Small intestine (tissue), 7 donors: Measurements from ENCODE around the gene EGFL7. TPM values are rescaled to one million over a fixed set of nuclear protein-coding genes. Genes with fewer than 3 reads are reported as not detected.

Experiments
- DNase-seq, 2 donors: peaks; one replicate each; pipeline versions ENCODE4 v3.0.0 to v3.0.0-alpha.2; 2013
- FAIRE-seq: peaks from 2 replicates; lab custom pipeline; 2012; peaks lifted over from hg19 to GRCh38; lab: Jason Lieb, UNC
- H3K27ac ChIP-seq, 3 donors: one replicate each; pipeline ENCODE4 v1.5.1; 2013; ENCODE audit warnings: low read length in 2 of 3, mild to moderate bottlenecking in 2 of 3, control low read depth in 1 of 3, inconsistent platforms in 1 of 3, low read depth in 1 of 3, moderate library complexity in 1 of 3
- H3K27me3 ChIP-seq, 3 donors: one replicate each; pipeline ENCODE4 v1.6.1; 2013; ENCODE audit warnings: low read length in 3 of 3, inconsistent platforms in 1 of 3; ENCODE audit not compliant: control insufficient read depth in 3 of 3, insufficient read depth in 3 of 3
- H3K36me3 ChIP-seq, 3 donors: one replicate each; pipeline ENCODE4 v1.6.1; 2013; ENCODE audit warnings: low read length in 3 of 3, inconsistent platforms in 1 of 3, low read depth in 1 of 3, mild to moderate bottlenecking in 1 of 3, moderate library complexity in 1 of 3; ENCODE audit not compliant: control insufficient read depth in 3 of 3, insufficient read depth in 2 of 3
- H3K4me1 ChIP-seq, 3 donors: one replicate each; pipeline ENCODE4 v1.6.1; 2013; ENCODE audit warnings: low read length in 2 of 3, inconsistent platforms in 1 of 3, low read depth in 1 of 3, mild to moderate bottlenecking in 1 of 3, moderate library complexity in 1 of 3; ENCODE audit not compliant: control insufficient read depth in 3 of 3, insufficient read depth in 2 of 3
- H3K4me3 ChIP-seq, 3 donors: one replicate each; pipeline ENCODE4 v1.5.1; 2013; ENCODE audit warnings: low read length in 3 of 3, control low read depth in 1 of 3, inconsistent platforms in 1 of 3, low read depth in 1 of 3, mild to moderate bottlenecking in 1 of 3, moderate library complexity in 1 of 3
- H3K9me3 ChIP-seq, 2 donors: one replicate each; pipeline ENCODE4 v1.6.1; 2013; ENCODE audit warnings: low read depth in 1 of 2, low read length in 1 of 2; ENCODE audit not compliant: control insufficient read depth in 2 of 2, insufficient read depth in 1 of 2
- WGBS, 3 donors: extraction: QIAGEN DNeasy Blood & Tissue Kit; methylation state at CpG; one replicate each; pipeline ENCODE4 v1.1.7; 2013; 5-methylcytosine and 5-hydroxymethylcytosine counted together
- polyA plus RNA-seq, 4 donors: library from polyadenylated mRNA; stranded (reverse) in 3 of 4; unstranded in 1 of 4; fragments of 200-250 nt in 3 of 4; fragments of 120-200 nt in 1 of 4; gene quantifications; one replicate each; pipeline versions ENCODE4 v1.2.1 to v1.2.3, GENCODE V29; 2013
- donor health status: healthy with polysubstance abuse.
- donor health status: control.
- donor health status: control.
- donor health status: Bipolar disorder and iron deficiency.
- donor health status: healthy.

EGFL7 gene
- polyA plus RNA-seq, 4 donors, result 15.4 to 114 (median 34.6) TPM

DNA sequence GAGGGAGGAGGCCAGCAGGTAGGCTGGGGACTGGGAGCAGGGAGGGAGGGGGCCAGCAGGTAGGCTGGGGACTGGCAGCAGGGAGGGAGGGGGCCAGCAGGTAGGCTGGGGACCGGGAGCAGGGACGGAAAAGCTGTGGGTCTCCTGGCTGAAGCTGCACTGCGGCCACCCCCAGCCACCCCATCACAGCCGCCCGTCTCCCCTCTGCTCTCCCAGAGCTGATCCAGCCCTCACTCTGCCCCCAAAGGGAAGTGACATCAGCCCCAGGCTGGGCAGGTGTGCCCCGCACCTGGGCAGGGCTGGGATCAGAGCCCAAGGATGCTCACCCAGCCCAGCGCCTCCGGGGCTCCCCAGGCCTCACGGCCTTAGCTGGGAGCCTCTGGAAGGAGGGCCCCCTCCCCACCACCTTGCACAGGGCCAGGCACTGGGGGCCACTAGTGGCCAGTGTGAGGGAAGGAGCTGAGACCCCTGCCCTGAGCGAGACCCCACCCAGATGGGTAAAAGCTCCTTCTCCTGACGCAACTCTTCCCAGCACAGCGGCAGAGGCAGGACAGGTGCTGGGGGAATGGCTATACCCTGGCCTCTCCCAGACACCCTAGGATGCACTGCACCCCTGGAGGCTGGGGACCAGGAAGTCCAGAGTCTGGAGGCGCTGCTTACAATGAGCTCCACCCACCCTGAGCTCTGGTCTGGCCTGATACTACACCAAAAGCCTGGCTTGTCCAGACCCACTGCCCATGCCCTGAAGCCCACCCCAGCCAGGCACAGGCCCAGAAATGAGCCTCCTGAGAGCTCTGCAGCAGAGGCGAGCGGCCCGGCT lies 13.0 kb downstream of the EGFL7 start:
- WGBS, 3 donors, result 20 to 63% (median 51%) methylated on average over 11 to 16 of the region's 16 CpGs
- Histone ChIP-seq H3K27ac (peak overlapping the region; percentile 56 to 92 (median 85)), H3K4me3 (peak overlapping the region in 1 of 3 donors; percentile 3), H3K9me3 (no peaks in the 10 kb centered on the region), H3K27me3 (no peaks in the 10 kb centered on the region), H3K36me3 (peaks cover 4 to 83% (median 17%) of the 10 kb centered on the region in 3 donors), H3K4me1 (peaks cover 0 to 83% (median 7%) of the 10 kb centered on the region in 3 donors)
- FAIRE-seq (no peak), DNase-seq (peak; percentile 85 to 86)

- DNase-seq (no peak), FAIRE-seq (no peak)
- H3K4me3 ChIP-seq, result no peak overlapping the region
- H3K27ac ChIP-seq, result peak overlapping the region; percentile 56 to 92 (median 85)
- H3K36me3 ChIP-seq, result peaks cover 4 to 85% (median 17%) of the 10 kb centered on the region in 3 donors
- H3K27me3 ChIP-seq, result no peaks in the 10 kb centered on the region
- WGBS, 3 donors, result 78 to 86% (median 85%) methylated on average over 13 of the region's 13 CpGs
- peaks cover 0 to 81% (median 7%) of the 10 kb centered on the region in 3 donors for H3K4me1 ChIP-seq
- H3K9me3 ChIP-seq, result no peaks in the 10 kb centered on the region
Observed at GRCh38 chr9:136676297-136676794, 13.6 kb downstream of the EGFL7 start.

- H3K36me3 ChIP-seq, result peaks cover 4 to 88% (median 17%) of the 10 kb centered on the region in 3 donors
Observed at GRCh38 chr9:136676920-136677686, 14.4 kb downstream of the EGFL7 start.

DNA sequence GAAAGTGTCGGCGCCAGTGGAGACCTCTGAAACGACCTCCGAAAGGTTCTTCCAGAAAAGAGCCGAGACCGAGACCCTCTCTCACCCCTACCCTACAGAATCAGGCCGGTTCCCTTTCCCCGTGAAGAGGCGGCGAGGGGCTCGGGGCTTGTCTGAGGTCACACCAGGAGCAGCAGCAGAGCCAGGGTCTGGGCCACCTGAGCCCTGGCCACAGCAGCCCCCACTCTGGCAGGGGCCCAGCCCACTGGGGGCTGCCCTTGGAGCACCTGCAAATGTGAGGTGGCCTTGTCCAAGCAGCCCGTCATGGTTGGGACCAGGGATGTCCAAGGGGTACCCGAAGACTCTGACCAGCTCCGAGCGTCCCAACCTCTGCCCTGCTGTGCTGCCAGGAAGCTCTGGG lies 15.3 kb downstream of the EGFL7 start:
- Histone ChIP-seq H3K36me3 (peaks cover 4 to 86% (median 16%) of the 10 kb centered on the region in 3 donors), H3K4me1 (peaks cover 0 to 80% (median 4%) of the 10 kb centered on the region in 3 donors), H3K27ac (peak overlapping the region in 1 of 3 donors; percentile 17), H3K4me3 (no peak overlapping the region), H3K27me3 (no peaks in the 10 kb centered on the region), H3K9me3 (no peaks in the 10 kb centered on the region)
- 92 to 99% (median 93%) methylated on average over 15 of the region's 15 CpGs for WGBS, 3 donors
- DNase-seq (no peak), FAIRE-seq (no peak)

More at GRCh38 chr9:136676920-136677686, 14.4 kb downstream of the EGFL7 start:
- Histone ChIP-seq H3K4me3 (no peak overlapping the region), H3K27me3 (no peaks in the 10 kb centered on the region), H3K9me3 (no peaks in the 10 kb centered on the region), H3K4me1 (peaks cover 0 to 81% (median 6%) of the 10 kb centered on the region in 3 donors), H3K27ac (peak overlapping the region in 1 of 3 donors; percentile 92)
- no peak for FAIRE-seq
- DNase-seq, result no peak
- WGBS, 3 donors, result 89 to 91% (median 90%) methylated on average over 46 of the region's 46 CpGs

GRCh38 chr9:136678624-136679023 lies 15.9 kb downstream of the EGFL7 start:
- H3K4me1 ChIP-seq, result peaks cover 0 to 80% (median 4%) of the 10 kb centered on the region in 3 donors

GRCh38 chr9:136679431-136679941 lies 16.8 kb downstream of the EGFL7 start:
- no peaks in the 10 kb centered on the region for H3K9me3 ChIP-seq
- no peak overlapping the region for H3K4me3 ChIP-seq
- no peak for DNase-seq
- H3K27ac ChIP-seq, result peak overlapping the region in 1 of 3 donors; percentile 22
- peaks cover 0 to 86% (median 11%) of the 10 kb centered on the region in 3 donors for H3K36me3 ChIP-seq
- 69 to 79% (median 78%) methylated on average over 22 of the region's 22 CpGs for WGBS, 3 donors
- peaks cover 0 to 79% (median 4%) of the 10 kb centered on the region in 3 donors for H3K4me1 ChIP-seq
- no peaks in the 10 kb centered on the region for H3K27me3 ChIP-seq
- FAIRE-seq, result no peak

More at GRCh38 chr9:136678624-136679023, 15.9 kb downstream of the EGFL7 start:
- no peaks in the 10 kb centered on the region for H3K9me3 ChIP-seq
- WGBS, 3 donors, result 81 to 89% (median 85%) methylated on average over 6 of the region's 6 CpGs
- DNase-seq (no peak), FAIRE-seq (no peak)
- H3K27me3 ChIP-seq, result no peaks in the 10 kb centered on the region
- H3K36me3 ChIP-seq, result peaks cover 4 to 86% (median 11%) of the 10 kb centered on the region in 3 donors
- no peak overlapping the region for H3K4me3 ChIP-seq
- peak overlapping the region in 1 of 3 donors; percentile 22 for H3K27ac ChIP-seq

DNA sequence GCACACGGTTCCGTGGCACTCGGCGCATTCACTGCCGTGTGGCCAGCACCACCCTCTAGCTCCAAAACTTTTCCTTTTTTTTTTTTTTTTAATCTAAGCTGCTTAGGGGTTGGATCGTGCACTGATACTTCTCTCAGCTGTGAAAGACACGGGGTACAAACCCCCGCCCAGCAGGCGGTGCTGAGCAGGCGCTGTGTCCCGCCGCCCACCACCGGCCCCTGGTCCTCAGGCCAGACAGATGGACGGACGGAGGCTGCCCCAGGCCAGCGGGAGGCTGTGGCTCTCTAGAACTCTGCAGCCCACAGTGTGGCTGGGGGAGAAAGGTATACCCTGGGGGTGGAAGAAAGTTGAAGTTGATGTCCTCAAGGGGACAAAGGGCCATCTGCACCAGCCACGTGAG lies 18.3 kb downstream of the EGFL7 start:
- Histone ChIP-seq H3K27ac (no peak overlapping the region), H3K4me3 (no peak overlapping the region), H3K27me3 (no peaks in the 10 kb centered on the region), H3K36me3 (peaks cover 0 to 92% (median 7%) of the 10 kb centered on the region in 3 donors), H3K9me3 (no peaks in the 10 kb centered on the region), H3K4me1 (peaks cover 0 to 83% (median 4%) of the 10 kb centered on the region in 3 donors)
- DNase-seq (no peak), FAIRE-seq (no peak)
- WGBS, 3 donors, result 93 to 95% (median 94%) methylated on average over 17 of the region's 17 CpGs
